ENCODE results near the gene TARBP1.

DNA sequence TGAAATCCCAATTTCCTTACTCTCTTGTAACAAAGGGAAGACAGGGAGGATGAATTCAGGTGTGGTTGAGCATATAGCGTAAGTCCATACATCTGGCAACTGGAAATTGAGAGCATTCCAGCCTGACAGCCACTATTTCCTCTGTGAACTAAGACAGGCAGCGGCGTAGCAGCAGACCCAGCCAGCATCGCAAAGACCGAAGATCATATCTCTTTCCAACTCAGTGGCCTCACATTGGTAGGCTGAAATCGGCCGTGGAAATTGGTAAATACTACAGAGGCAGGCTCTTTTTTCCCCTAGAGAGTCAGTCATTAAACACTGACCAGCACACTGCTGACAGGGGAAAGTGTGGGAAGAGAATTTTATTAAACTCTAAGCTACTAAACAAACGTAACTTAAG lies 43.4 kb downstream of the TARBP1 start:
- TF ChIP-seq, protein P1, sequence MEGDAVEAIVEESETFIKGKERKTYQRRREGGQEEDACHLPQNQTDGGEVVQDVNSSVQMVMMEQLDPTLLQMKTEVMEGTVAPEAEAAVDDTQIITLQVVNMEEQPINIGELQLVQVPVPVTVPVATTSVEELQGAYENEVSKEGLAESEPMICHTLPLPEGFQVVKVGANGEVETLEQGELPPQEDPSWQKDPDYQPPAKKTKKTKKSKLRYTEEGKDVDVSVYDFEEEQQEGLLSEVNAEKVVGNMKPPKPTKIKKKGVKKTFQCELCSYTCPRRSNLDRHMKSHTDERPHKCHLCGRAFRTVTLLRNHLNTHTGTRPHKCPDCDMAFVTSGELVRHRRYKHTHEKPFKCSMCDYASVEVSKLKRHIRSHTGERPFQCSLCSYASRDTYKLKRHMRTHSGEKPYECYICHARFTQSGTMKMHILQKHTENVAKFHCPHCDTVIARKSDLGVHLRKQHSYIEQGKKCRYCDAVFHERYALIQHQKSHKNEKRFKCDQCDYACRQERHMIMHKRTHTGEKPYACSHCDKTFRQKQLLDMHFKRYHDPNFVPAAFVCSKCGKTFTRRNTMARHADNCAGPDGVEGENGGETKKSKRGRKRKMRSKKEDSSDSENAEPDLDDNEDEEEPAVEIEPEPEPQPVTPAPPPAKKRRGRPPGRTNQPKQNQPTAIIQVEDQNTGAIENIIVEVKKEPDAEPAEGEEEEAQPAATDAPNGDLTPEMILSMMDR (IDR thresholded peaks at IDR 0.05): no peak
- TF ChIP-seq POLR2A (IDR thresholded peaks at IDR 0.05): no peak

All from thyroid gland (tissue), 4 donors.